ENCODE measurements around the gene FAM72B. TPM values are rescaled to one million over a fixed set of nuclear protein-coding genes. Genes with fewer than 3 reads are reported as not detected.
"Not testable (repeated sequence)": the region's sequence is repeated elsewhere in the genome, so short reads cannot be mapped to it uniquely, and the experiment has no call there.

Gene FAM72B
- total RNA-seq, 1 experiment from 2014 or later, result 0.27 TPM

DNA sequence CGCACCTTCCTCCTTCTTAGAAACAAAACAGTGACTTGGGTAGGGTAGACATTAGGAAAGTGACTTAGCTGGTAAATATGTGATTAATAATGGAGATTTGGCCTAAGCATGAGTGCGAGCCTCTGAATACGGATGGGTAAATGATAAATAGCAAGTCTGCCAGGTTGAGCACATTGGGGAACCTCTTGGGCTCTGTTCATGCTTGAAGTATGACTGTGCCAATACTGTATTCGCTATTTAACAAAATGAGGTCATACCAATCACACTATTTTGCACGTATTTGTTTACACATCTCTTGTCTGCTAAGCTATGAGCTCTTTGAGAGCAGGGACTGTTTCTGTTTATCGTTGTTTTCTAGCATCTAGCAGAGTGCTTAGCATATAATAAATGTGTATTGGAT, 24.2 kb upstream of the FAM72B start:
- intact Hi-C loops (cut with micrococcal nuclease; ENCODE audit: unreplicated experiment); H3K27me3 ChIP-seq (replicated peaks; ENCODE audit: control insufficient read depth, insufficient read depth, low read length); H3K36me3 Mint-ChIP-seq (ENCODE audit: insufficient read depth, unreplicated experiment); H3K36me3 ChIP-seq (ENCODE audit: control insufficient read depth, insufficient read depth, low read length); BruUV-seq (replicated peaks); H3K4me1 Mint-ChIP-seq (ENCODE audit: low read depth, unreplicated experiment); H3K27ac Mint-ChIP-seq (ENCODE audit: unreplicated experiment); H3K4me3 ChIP-seq (ENCODE audit: low read depth, low read length); POLR2A ChIA-PET; H3K9me3 Mint-ChIP-seq (ENCODE audit: unreplicated experiment); H3K9me3 ChIP-seq; H3K27me3 Mint-ChIP-seq (ENCODE audit: insufficient read depth, unreplicated experiment); H3K4me1 ChIP-seq; DNase-seq; H3K4me3 Mint-ChIP-seq (ENCODE audit: unreplicated experiment); CTCF ChIA-PET: not testable (repeated sequence)

- POLR2A ChIA-PET; H3K27ac Mint-ChIP-seq (ENCODE audit: unreplicated experiment); BruUV-seq (replicated peaks); DNase-seq; H3K9me3 Mint-ChIP-seq (ENCODE audit: unreplicated experiment); intact Hi-C loops (cut with micrococcal nuclease; ENCODE audit: unreplicated experiment); H3K4me3 ChIP-seq (ENCODE audit: low read depth, low read length); H3K4me3 Mint-ChIP-seq (ENCODE audit: unreplicated experiment); H3K4me1 ChIP-seq; H3K36me3 Mint-ChIP-seq (ENCODE audit: insufficient read depth, unreplicated experiment); H3K36me3 ChIP-seq (ENCODE audit: control insufficient read depth, insufficient read depth, low read length); H3K4me1 Mint-ChIP-seq (ENCODE audit: low read depth, unreplicated experiment); CTCF ChIA-PET; H3K9me3 ChIP-seq; H3K27me3 ChIP-seq (replicated peaks; ENCODE audit: control insufficient read depth, insufficient read depth, low read length); H3K27me3 Mint-ChIP-seq (ENCODE audit: insufficient read depth, unreplicated experiment): not testable (repeated sequence)
These were observed 23.2 kb upstream of the FAM72B start for GRCh38 chr1:121207328-121207727.

- H3K9me3 Mint-ChIP-seq (ENCODE audit: unreplicated experiment); H3K27me3 Mint-ChIP-seq (ENCODE audit: insufficient read depth, unreplicated experiment); POLR2A ChIA-PET: not testable (repeated sequence)
These were observed 21.9 kb upstream of the FAM72B start for GRCh38 chr1:121205786-121206711.

GRCh38 chr1:121202986-121203385, 18.8 kb upstream of the FAM72B start:
- H3K27me3 Mint-ChIP-seq (ENCODE audit: insufficient read depth, unreplicated experiment); CTCF ChIA-PET; intact Hi-C loops (cut with micrococcal nuclease; ENCODE audit: unreplicated experiment); H3K27ac Mint-ChIP-seq (ENCODE audit: unreplicated experiment); H3K4me3 ChIP-seq (ENCODE audit: low read depth, low read length); H3K27me3 ChIP-seq (replicated peaks; ENCODE audit: control insufficient read depth, insufficient read depth, low read length); H3K9me3 Mint-ChIP-seq (ENCODE audit: unreplicated experiment); POLR2A ChIA-PET; H3K36me3 Mint-ChIP-seq (ENCODE audit: insufficient read depth, unreplicated experiment); H3K4me1 Mint-ChIP-seq (ENCODE audit: low read depth, unreplicated experiment); H3K4me3 Mint-ChIP-seq (ENCODE audit: unreplicated experiment); H3K4me1 ChIP-seq; H3K36me3 ChIP-seq (ENCODE audit: control insufficient read depth, insufficient read depth, low read length); H3K9me3 ChIP-seq; DNase-seq; BruUV-seq (replicated peaks): not testable (repeated sequence)

More at GRCh38 chr1:121205786-121206711, 21.9 kb upstream of the FAM72B start:
- H3K9me3 ChIP-seq; H3K36me3 Mint-ChIP-seq (ENCODE audit: insufficient read depth, unreplicated experiment); H3K36me3 ChIP-seq (ENCODE audit: control insufficient read depth, insufficient read depth, low read length); H3K27me3 ChIP-seq (replicated peaks; ENCODE audit: control insufficient read depth, insufficient read depth, low read length); H3K4me3 Mint-ChIP-seq (ENCODE audit: unreplicated experiment); H3K4me1 Mint-ChIP-seq (ENCODE audit: low read depth, unreplicated experiment); H3K4me1 ChIP-seq; H3K27ac Mint-ChIP-seq (ENCODE audit: unreplicated experiment); BruUV-seq (replicated peaks); CTCF ChIA-PET; intact Hi-C loops (cut with micrococcal nuclease; ENCODE audit: unreplicated experiment); H3K4me3 ChIP-seq (ENCODE audit: low read depth, low read length); DNase-seq: not testable (repeated sequence)

DNA sequence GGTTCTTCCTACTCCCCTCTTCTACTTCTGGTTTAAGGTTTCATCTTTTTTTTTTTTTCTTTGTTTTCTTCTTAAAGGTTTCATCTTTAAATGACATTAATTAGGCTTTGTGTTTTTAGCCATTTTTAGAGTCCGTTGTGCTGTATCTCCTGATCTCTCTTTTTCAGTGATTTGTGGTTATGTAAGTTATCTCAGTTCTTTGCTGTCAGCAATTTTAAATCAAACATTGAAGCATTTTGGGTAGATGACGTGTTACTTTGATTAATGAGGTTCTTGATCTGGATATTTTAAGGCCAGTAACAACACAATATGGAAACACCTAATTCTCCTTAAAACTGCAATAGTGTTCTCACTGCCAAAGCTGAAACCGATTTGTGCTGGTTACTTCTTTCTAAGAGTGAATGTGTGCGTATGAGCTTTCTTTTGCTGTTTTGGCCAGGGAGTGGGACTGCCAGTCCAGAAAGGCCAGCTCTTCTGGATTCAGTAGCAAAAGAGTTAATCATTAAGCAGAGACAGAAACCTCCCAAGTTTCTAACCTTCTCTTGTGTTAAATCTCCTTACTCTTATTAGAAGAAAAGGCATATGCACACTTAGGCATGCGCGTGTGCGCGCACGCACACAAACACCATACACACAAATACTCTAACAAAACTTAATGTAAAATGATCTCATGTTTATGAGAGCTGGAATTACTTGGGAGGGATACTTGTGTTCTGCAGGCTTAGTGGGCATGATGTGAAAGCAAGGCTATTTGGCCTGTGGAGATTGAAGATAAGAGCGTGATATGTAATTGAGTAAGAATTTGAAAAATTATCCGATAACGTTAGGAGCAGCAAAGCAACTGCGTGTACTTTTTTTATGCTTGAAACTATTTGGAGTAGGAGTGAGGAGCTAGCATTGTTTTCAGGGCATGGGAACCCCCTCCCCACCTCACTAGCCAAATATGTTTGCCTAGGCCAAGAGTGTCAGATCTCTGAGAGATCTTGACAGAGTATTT, 17.1 kb upstream of the FAM72B start:
- CTCF ChIA-PET; POLR2A ChIA-PET; DNase-seq; H3K36me3 Mint-ChIP-seq (ENCODE audit: insufficient read depth, unreplicated experiment); H3K4me3 ChIP-seq (ENCODE audit: low read depth, low read length); H3K27ac Mint-ChIP-seq (ENCODE audit: unreplicated experiment); H3K4me1 ChIP-seq; BruUV-seq (replicated peaks); H3K27me3 Mint-ChIP-seq (ENCODE audit: insufficient read depth, unreplicated experiment); H3K4me3 Mint-ChIP-seq (ENCODE audit: unreplicated experiment); H3K36me3 ChIP-seq (ENCODE audit: control insufficient read depth, insufficient read depth, low read length); intact Hi-C loops (cut with micrococcal nuclease; ENCODE audit: unreplicated experiment); H3K9me3 ChIP-seq; H3K27me3 ChIP-seq (replicated peaks; ENCODE audit: control insufficient read depth, insufficient read depth, low read length); H3K9me3 Mint-ChIP-seq (ENCODE audit: unreplicated experiment); H3K4me1 Mint-ChIP-seq (ENCODE audit: low read depth, unreplicated experiment): not testable (repeated sequence)

- H3K4me3 ChIP-seq (ENCODE audit: low read depth, low read length); H3K27ac Mint-ChIP-seq (ENCODE audit: unreplicated experiment); H3K4me1 ChIP-seq; DNase-seq; H3K4me3 Mint-ChIP-seq (ENCODE audit: unreplicated experiment); intact Hi-C loops (cut with micrococcal nuclease; ENCODE audit: unreplicated experiment); H3K4me1 Mint-ChIP-seq (ENCODE audit: low read depth, unreplicated experiment); H3K36me3 Mint-ChIP-seq (ENCODE audit: insufficient read depth, unreplicated experiment); H3K9me3 ChIP-seq; H3K27me3 Mint-ChIP-seq (ENCODE audit: insufficient read depth, unreplicated experiment); H3K36me3 ChIP-seq (ENCODE audit: control insufficient read depth, insufficient read depth, low read length); H3K9me3 Mint-ChIP-seq (ENCODE audit: unreplicated experiment); POLR2A ChIA-PET; H3K27me3 ChIP-seq (replicated peaks; ENCODE audit: control insufficient read depth, insufficient read depth, low read length); BruUV-seq (replicated peaks); CTCF ChIA-PET: not testable (repeated sequence)
These were observed 16.1 kb upstream of the FAM72B start for GRCh38 chr1:121200232-121200631.

All from Caco-2 (cell line).